HEK293 (cell line): ENCODE data around the gene IQSEC1.

ENCODE experiments used
- KLF16 ChIP-seq: fragments of 450-650 bp; formaldehyde crosslinking; IDR thresholded peaks from 2 replicates; pipeline ENCODE4 v1.5.1; 2017; ENCODE audit warnings: missing biosample characterization, missing genetic modification characterization
- PRDM2 ChIP-seq: fragments of 450-650 bp; formaldehyde crosslinking; IDR thresholded peaks from 2 replicates; pipeline ENCODE4 v1.5.1; 2016; ENCODE audit warnings: missing biosample characterization, missing genetic modification characterization, borderline replicate concordance
- ZBTB1 ChIP-seq: fragments of 450-650 bp; formaldehyde crosslinking; IDR thresholded peaks from 2 replicates; pipeline ENCODE4 v1.5.1; 2016; ENCODE audit warnings: missing biosample characterization, missing genetic modification characterization
- ZNF10 ChIP-seq: fragments of 450-650 bp; formaldehyde crosslinking; IDR thresholded peaks from 2 replicates; pipeline ENCODE4 v1.5.1; 2017; ENCODE audit warnings: missing biosample characterization, missing genetic modification characterization
- ZNF350 ChIP-seq: fragments of 450-650 bp; formaldehyde crosslinking; IDR thresholded peaks from 2 replicates; pipeline ENCODE4 v1.5.0; 2017; ENCODE audit warnings: missing biosample characterization, mild to moderate bottlenecking, missing genetic modification characterization
- ZNF423 ChIP-seq: fragments of 450-650 bp; formaldehyde crosslinking; IDR thresholded peaks from 2 replicates; pipeline ENCODE4 v1.5.1; 2016; ENCODE audit warnings: missing biosample characterization, missing genetic modification characterization
- ZSCAN30 ChIP-seq: fragments of 450-650 bp; IDR thresholded peaks from 2 replicates; pipeline ENCODE4 v1.5.1; 2018; ENCODE audit warnings: missing biosample characterization, mild to moderate bottlenecking, missing genetic modification characterization, moderate library complexity
- TF ChIP-seq, protein P1 (sequence below): fragments of 450-650 bp; formaldehyde crosslinking; IDR thresholded peaks from 2 replicates; pipeline ENCODE4 v1.5.1; 2016; ENCODE audit warnings: missing biosample characterization, missing genetic modification characterization
- TF ChIP-seq, protein P2 (sequence below): fragments of 450-650 bp; formaldehyde crosslinking; IDR thresholded peaks from 2 replicates; pipeline ENCODE4; 2016; ENCODE audit warnings: missing biosample characterization, missing genetic modification characterization
- TF ChIP-seq, protein P3 (sequence below): fragments of 450-650 bp; formaldehyde crosslinking; conservative IDR thresholded peaks from 2 replicates; pipeline ENCODE4 v1.5.1; 2016; ENCODE audit warnings: low read depth, missing biosample characterization, missing genetic modification characterization

GRCh38 chr3:12897381-12898289, 175.6 kb downstream of the IQSEC1 start:
- TF ChIP-seq, protein P1, sequence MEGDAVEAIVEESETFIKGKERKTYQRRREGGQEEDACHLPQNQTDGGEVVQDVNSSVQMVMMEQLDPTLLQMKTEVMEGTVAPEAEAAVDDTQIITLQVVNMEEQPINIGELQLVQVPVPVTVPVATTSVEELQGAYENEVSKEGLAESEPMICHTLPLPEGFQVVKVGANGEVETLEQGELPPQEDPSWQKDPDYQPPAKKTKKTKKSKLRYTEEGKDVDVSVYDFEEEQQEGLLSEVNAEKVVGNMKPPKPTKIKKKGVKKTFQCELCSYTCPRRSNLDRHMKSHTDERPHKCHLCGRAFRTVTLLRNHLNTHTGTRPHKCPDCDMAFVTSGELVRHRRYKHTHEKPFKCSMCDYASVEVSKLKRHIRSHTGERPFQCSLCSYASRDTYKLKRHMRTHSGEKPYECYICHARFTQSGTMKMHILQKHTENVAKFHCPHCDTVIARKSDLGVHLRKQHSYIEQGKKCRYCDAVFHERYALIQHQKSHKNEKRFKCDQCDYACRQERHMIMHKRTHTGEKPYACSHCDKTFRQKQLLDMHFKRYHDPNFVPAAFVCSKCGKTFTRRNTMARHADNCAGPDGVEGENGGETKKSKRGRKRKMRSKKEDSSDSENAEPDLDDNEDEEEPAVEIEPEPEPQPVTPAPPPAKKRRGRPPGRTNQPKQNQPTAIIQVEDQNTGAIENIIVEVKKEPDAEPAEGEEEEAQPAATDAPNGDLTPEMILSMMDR (tag by site-specific recombination): no peak
- TF ChIP-seq ZNF10 (tag by site-specific recombination): no peak
- TF ChIP-seq, protein P2, sequence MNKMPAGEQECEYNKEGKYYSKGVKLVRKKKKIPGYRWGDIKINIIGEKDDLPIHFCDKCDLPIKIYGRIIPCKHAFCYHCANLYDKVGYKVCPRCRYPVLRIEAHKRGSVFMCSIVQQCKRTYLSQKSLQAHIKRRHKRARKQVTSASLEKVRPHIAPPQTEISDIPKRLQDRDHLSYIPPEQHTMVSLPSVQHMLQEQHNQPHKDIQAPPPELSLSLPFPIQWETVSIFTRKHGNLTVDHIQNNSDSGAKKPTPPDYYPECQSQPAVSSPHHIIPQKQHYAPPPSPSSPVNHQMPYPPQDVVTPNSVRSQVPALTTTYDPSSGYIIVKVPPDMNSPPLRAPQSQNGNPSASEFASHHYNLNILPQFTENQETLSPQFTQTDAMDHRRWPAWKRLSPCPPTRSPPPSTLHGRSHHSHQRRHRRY (tag by site-specific recombination): no peak
- TF ChIP-seq KLF16: no peak
- no peak for TF ChIP-seq ZBTB1
- no peak for TF ChIP-seq ZNF423 (tag by site-specific recombination)
- no peak for TF ChIP-seq ZNF350
- TF ChIP-seq PRDM2: no peak
- no peak for TF ChIP-seq ZSCAN30 (tag by site-specific recombination)
- TF ChIP-seq, protein P3, sequence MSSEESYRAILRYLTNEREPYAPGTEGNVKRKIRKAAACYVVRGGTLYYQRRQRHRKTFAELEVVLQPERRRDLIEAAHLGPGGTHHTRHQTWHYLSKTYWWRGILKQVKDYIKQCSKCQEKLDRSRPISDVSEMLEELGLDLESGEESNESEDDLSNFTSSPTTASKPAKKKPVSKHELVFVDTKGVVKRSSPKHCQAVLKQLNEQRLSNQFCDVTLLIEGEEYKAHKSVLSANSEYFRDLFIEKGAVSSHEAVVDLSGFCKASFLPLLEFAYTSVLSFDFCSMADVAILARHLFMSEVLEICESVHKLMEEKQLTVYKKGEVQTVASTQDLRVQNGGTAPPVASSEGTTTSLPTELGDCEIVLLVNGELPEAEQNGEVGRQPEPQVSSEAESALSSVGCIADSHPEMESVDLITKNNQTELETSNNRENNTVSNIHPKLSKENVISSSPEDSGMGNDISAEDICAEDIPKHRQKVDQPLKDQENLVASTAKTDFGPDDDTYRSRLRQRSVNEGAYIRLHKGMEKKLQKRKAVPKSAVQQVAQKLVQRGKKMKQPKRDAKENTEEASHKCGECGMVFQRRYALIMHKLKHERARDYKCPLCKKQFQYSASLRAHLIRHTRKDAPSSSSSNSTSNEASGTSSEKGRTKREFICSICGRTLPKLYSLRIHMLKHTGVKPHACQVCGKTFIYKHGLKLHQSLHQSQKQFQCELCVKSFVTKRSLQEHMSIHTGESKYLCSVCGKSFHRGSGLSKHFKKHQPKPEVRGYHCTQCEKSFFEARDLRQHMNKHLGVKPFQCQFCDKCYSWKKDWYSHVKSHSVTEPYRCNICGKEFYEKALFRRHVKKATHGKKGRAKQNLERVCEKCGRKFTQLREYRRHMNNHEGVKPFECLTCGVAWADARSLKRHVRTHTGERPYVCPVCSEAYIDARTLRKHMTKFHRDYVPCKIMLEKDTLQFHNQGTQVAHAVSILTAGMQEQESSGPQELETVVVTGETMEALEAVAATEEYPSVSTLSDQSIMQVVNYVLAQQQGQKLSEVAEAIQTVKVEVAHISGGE (tag by site-specific recombination): no peak
